ENCODE measurements around the gene SH2B3. TPM values are rescaled to one million over a fixed set of nuclear protein-coding genes. Genes with fewer than 3 reads are reported as not detected.

SH2B3 gene
- total and polyA plus RNA-seq, 12 donors: 9.9 to 61.4 (median 38.1) TPM

GRCh38 chr12:111427417-111428074 is 21.8 kb downstream of the SH2B3 start:
- TF ChIP-seq CTCF (IDR thresholded peaks at IDR 0.05): no peak
- 75 to 88% methylated on average over 7 of the region's 7 CpGs for WGBS, 2 donors
- Histone ChIP-seq H3K9me3 (no peaks in the 10 kb centered on the region), H3K27ac (peak overlapping the region in 9 of 10 donors; percentile 70 to 93 (median 90)), H3K36me3 (peaks cover 0 to 30% (median 0%) of the 10 kb centered on the region in 9 donors), H3K27me3 (no peaks in the 10 kb centered on the region), H3K4me3 (no peak overlapping the region), H3K4me1 (peaks cover 61 to 100% (median 95%) of the 10 kb centered on the region in 9 donors)
- intact Hi-C loops (cut with DNase I): no loop called here
- DNase-seq (no peak), ATAC-seq (no peak)

DNA sequence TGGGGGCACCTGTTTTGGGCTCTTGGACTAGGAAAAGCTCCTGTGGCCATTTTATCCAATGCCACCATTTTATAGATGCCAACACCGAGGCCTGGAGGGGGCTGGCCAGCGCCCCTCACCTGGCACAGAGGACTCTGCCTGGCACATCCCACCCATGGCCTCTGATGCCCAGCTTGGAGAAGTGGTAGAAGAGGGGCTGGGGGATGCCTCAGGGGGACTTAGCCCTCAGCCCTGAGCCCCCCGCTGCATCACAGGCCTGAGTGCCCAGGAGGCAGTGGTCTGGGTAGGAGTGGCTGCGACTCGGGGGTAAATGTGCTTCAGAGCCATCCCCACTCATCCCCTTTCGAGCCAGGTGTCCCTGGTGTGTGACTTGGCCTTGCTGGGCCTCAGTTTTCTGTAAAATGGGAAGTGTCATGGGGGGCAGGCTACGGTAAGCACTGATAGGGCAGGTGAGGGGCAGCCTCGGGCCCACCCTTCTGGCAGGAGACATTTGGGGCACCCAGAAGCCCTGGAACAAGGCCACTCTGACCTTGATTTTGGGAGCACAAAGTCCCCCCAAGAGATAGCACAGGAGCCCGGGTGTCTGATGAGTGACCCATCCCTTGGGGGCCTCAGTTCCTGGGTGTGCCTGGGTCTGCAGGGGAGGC is 22.5 kb downstream of the SH2B3 start:
- Histone ChIP-seq H3K4me1 (peaks cover 61 to 100% (median 99%) of the 10 kb centered on the region in 9 donors), H3K9me3 (no peaks in the 10 kb centered on the region), H3K4me3 (peak overlapping the region in 1 of 10 donors; percentile 18), H3K27me3 (no peaks in the 10 kb centered on the region), H3K27ac (peak overlapping the region; percentile 56 to 93 (median 90)), H3K36me3 (peaks cover 0 to 27% (median 0%) of the 10 kb centered on the region in 9 donors)
- DNase-seq (no peak), ATAC-seq (no peak)
- TF ChIP-seq CTCF (IDR thresholded peaks at IDR 0.05): no peak
- WGBS, 2 donors: 78 to 82% methylated on average over 9 of the region's 9 CpGs
- intact Hi-C loops (cut with DNase I): no loop called here

GRCh38 chr12:111428728-111429175 is 23.0 kb downstream of the SH2B3 start:
- no peaks in the 10 kb centered on the region for H3K27me3 ChIP-seq
- peak; percentile 74 to 83 for DNase-seq
- peak; percentile 24 to 78 (median 49) for ATAC-seq
- H3K36me3 ChIP-seq: peaks cover 0 to 22% (median 0%) of the 10 kb centered on the region in 9 donors
- H3K4me1 ChIP-seq: peaks cover 60 to 100% (median 99%) of the 10 kb centered on the region in 9 donors
- H3K4me3 ChIP-seq: peak overlapping the region in 4 of 10 donors; percentile 18 to 35 (median 26)
- intact Hi-C loops (cut with DNase I): no loop called here
- no peak for TF ChIP-seq CTCF (IDR thresholded peaks at IDR 0.05)
- H3K9me3 ChIP-seq: no peaks in the 10 kb centered on the region
- peak overlapping the region; percentile 66 to 93 (median 90) for H3K27ac ChIP-seq
- 41 to 57% methylated on average over 13 to 20 of the region's 21 CpGs for WGBS, 2 donors

GRCh38 chr12:111429828-111430432 is 24.2 kb downstream of the SH2B3 start:
- 46 to 54% methylated on average over 21 of the region's 21 CpGs for WGBS, 2 donors
- Histone ChIP-seq H3K4me3 (peak overlapping the region in 7 of 10 donors; percentile 0 to 35 (median 19)), H3K4me1 (peaks cover 58 to 100% (median 99%) of the 10 kb centered on the region in 9 donors), H3K36me3 (peaks cover 0 to 11% (median 0%) of the 10 kb centered on the region in 9 donors), H3K9me3 (no peaks in the 10 kb centered on the region), H3K27me3 (no peaks in the 10 kb centered on the region), H3K27ac (peak overlapping the region; percentile 74 to 93 (median 90))
- DNase-seq (no peak), ATAC-seq (peak in 1 of 8 donors; percentile 2)
- no peak for TF ChIP-seq CTCF (IDR thresholded peaks at IDR 0.05)
- intact Hi-C loops (cut with DNase I): no loop called here

Measured in heart right ventricle (tissue), 16 donors.